Left ventricle myocardium inferior (tissue), 1 donor: ENCODE measurements around the gene STRIP2. TPM values are rescaled to one million over a fixed set of nuclear protein-coding genes. Genes with fewer than 3 reads are reported as not detected.

Experiments used
- DNase-seq: peaks from one replicate; pipeline ENCODE4 v3.0.0-alpha.2; 2020
- H3K27ac ChIP-seq: fragments of 200-600 bp; replicated peaks from 2 replicates; pipeline ENCODE4 v1.8.0; 2021
- H3K27me3 ChIP-seq: fragments of 200-600 bp; 2 replicates; pipeline ENCODE4 v1.8.0; 2021; ENCODE audit warnings: low read depth
- H3K36me3 ChIP-seq: fragments of 200-600 bp; 2 replicates; pipeline ENCODE4 v1.8.0; 2021
- H3K4me1 ChIP-seq: fragments of 200-600 bp; 2 replicates; pipeline ENCODE4 v1.8.0; 2021
- H3K4me3 ChIP-seq: fragments of 200-600 bp; 2 replicates; pipeline ENCODE4 v1.8.0; 2021; ENCODE audit warnings: mild to moderate bottlenecking, moderate library complexity
- H3K9me3 ChIP-seq: fragments of 200-600 bp; replicated peaks from 2 replicates; pipeline ENCODE4 v1.8.0; 2021
- intact Hi-C: fragments of 100-400 bp; cut with micrococcal nuclease; formaldehyde crosslinking; loops from one replicate; pipeline ENCODE4 v1.11.0; 2022
- total RNA-seq: library from RNA; stranded (reverse); fragmentation: NEBNext Ultra II Directional; extraction: Animal tissue kit (Norgen Biotek cat#: 25700); gene quantifications from one replicate; pipeline ENCODE4 v1.2.1, GENCODE V29; 2021
- TF ChIP-seq, protein P1 (sequence below): fragments of 200-600 bp; IDR thresholded peaks from 2 replicates; pipeline ENCODE4 v1.8.0; 2021; ENCODE audit warnings: antibody characterized with exemption, mild to moderate bottlenecking, borderline replicate concordance
- donor health status: DM: no; HTN: yes; CAD: no; lungs with severe emphysema.

STRIP2 gene
- total RNA-seq, 1 donor from 2014 or later: 17.1 TPM

DNA sequence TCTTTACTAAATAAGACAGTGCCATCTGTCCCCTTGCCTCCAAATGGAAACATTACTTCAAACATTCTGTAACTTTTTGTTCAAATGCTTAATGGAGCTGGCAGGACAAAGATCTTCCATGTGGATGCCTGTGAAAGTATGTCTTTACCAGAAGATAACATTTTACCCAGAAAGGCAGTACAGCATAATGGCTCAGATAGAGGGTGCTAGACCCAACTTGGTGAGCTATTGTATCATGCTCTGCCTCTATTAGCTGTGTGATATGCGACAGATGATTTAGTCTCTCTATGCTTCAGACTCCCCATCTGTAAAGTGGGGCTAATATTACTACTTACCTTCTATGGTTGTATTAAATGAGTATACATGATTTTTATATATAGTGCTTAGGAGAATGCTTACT lies 59.3 kb downstream of the STRIP2 start:
- no peaks in the 10 kb centered on the region for H3K27me3 ChIP-seq
- H3K27ac ChIP-seq: no peak overlapping the region
- H3K9me3 ChIP-seq: no peaks in the 10 kb centered on the region
- no peak for DNase-seq
- TF ChIP-seq, protein P1, sequence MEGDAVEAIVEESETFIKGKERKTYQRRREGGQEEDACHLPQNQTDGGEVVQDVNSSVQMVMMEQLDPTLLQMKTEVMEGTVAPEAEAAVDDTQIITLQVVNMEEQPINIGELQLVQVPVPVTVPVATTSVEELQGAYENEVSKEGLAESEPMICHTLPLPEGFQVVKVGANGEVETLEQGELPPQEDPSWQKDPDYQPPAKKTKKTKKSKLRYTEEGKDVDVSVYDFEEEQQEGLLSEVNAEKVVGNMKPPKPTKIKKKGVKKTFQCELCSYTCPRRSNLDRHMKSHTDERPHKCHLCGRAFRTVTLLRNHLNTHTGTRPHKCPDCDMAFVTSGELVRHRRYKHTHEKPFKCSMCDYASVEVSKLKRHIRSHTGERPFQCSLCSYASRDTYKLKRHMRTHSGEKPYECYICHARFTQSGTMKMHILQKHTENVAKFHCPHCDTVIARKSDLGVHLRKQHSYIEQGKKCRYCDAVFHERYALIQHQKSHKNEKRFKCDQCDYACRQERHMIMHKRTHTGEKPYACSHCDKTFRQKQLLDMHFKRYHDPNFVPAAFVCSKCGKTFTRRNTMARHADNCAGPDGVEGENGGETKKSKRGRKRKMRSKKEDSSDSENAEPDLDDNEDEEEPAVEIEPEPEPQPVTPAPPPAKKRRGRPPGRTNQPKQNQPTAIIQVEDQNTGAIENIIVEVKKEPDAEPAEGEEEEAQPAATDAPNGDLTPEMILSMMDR: no peak
- no peaks in the 10 kb centered on the region for H3K4me1 ChIP-seq
- no peak overlapping the region for H3K4me3 ChIP-seq
- intact Hi-C loops: no loop called here
- H3K36me3 ChIP-seq: no peaks in the 10 kb centered on the region

DNA sequence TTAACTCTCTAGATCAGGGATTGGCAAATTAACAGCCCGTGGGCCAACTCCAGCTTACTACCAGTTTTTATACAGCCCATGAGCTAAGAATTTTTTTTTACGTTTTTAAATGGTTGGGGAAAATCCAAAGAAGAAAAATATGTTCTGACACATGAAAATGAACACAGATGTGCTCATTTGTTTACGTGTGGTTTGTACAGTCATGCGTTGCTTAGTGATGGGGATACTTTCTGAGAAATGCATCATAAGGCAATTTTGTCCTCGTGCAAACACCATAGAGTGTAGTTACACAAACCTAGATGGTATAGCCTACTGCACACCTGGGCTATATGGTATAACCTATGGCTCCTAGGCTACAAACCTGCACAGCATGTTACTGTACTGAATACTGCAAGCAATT lies 59.8 kb downstream of the STRIP2 start:
- Histone ChIP-seq H3K4me3 (no peak overlapping the region), H3K4me1 (no peaks in the 10 kb centered on the region), H3K9me3 (no peaks in the 10 kb centered on the region), H3K27me3 (no peaks in the 10 kb centered on the region), H3K36me3 (no peaks in the 10 kb centered on the region), H3K27ac (no peak overlapping the region)
- TF ChIP-seq, protein P1: no peak
- DNase-seq: no peak
- intact Hi-C loops: no loop called here

GRCh38 chr7:129495987-129496386 lies 61.8 kb downstream of the STRIP2 start:
- H3K9me3 ChIP-seq: no peaks in the 10 kb centered on the region
- H3K4me3 ChIP-seq: no peak overlapping the region
- H3K27me3 ChIP-seq: no peaks in the 10 kb centered on the region
- H3K4me1 ChIP-seq: no peaks in the 10 kb centered on the region
- DNase-seq: no peak
- H3K36me3 ChIP-seq: no peaks in the 10 kb centered on the region
- intact Hi-C loops: no loop called here
- no peak overlapping the region for H3K27ac ChIP-seq
- TF ChIP-seq, protein P1: no peak

- Histone ChIP-seq H3K9me3 (no peaks in the 10 kb centered on the region), H3K27ac (no peak overlapping the region), H3K4me1 (no peaks in the 10 kb centered on the region), H3K27me3 (peaks cover 6% of the 10 kb centered on the region), H3K36me3 (no peaks in the 10 kb centered on the region), H3K4me3 (no peak overlapping the region)
- intact Hi-C loops: no loop called here
- no peak for DNase-seq
- TF ChIP-seq, protein P1: no peak
Observed at GRCh38 chr7:129496653-129497052, 62.4 kb downstream of the STRIP2 start.

- Histone ChIP-seq H3K27me3 (peaks cover 11% of the 10 kb centered on the region), H3K4me3 (no peak overlapping the region), H3K4me1 (no peaks in the 10 kb centered on the region), H3K27ac (no peak overlapping the region), H3K36me3 (no peaks in the 10 kb centered on the region), H3K9me3 (no peaks in the 10 kb centered on the region)
- no peak for DNase-seq
- intact Hi-C loops: no loop called here
- TF ChIP-seq, protein P1: no peak
Observed at GRCh38 chr7:129497156-129497555, 62.9 kb downstream of the STRIP2 start.

DNA sequence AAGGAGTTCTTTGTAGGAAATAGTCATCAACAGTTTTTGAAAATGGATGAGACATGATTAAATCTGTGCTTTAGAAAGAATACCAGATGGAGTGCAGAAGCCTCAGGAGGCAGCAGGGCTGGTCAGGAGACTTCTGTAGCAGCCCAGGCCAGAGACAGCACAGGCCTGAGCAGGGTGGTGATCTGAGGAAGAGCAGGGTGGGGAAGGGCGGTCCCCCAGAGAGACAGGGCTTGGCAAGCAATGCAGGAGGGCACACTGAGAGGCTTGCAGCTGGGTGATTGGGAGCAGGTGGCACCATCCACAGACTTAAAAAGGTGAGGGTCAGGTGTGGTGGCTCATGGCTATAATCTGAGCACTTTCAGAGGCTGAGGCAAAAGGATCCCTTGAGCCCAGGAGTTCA lies 63.8 kb downstream of the STRIP2 start:
- Histone ChIP-seq H3K4me3 (no peak overlapping the region), H3K27me3 (peaks cover 20% of the 10 kb centered on the region), H3K27ac (no peak overlapping the region), H3K4me1 (peaks cover 9% of the 10 kb centered on the region), H3K9me3 (no peaks in the 10 kb centered on the region), H3K36me3 (no peaks in the 10 kb centered on the region)
- TF ChIP-seq, protein P1: no peak
- no peak for DNase-seq
- intact Hi-C loops: no loop called here
